K562 (cell line): ENCODE data around the gene GYPC. TPM values are rescaled to one million over a fixed set of nuclear protein-coding genes. Genes with fewer than 3 reads are reported as not detected.
A peak's percentile ranks its signal among the peaks of the same experiment; 100 is the strongest.
"Not testable (repeated sequence)": the region's sequence is repeated elsewhere in the genome, so short reads cannot be mapped to it uniquely, and the experiment has no call there.

Experiments
- ATAC-seq: fragments of 200-7000 bp; cut with Tn5 transposase; 3 replicates; pipeline ENCODE4 v1.9.1; 2020; ENCODE audit warnings: moderate library complexity
- BruUV-seq: library from RNA; stranded (reverse); fragments of 400-500 nt; replicated peaks from 2 replicates; lab custom pipeline; 2021; lab: Mats Ljungman, UMichigan
- CTCF ChIA-PET: fragments of 300-600 bp; formaldehyde crosslinking; extraction: SDS; loops from one replicate; lab custom pipeline; 2021; ENCODE audit warnings: low intra/inter-chr PET ratio; lab: Yijun Ruan, JAX
- POLR2A ChIA-PET: fragments of 300-600, 350-650 bp; sonication (Branson Sonifier 250); formaldehyde crosslinking; extraction: SDS; loops from one replicate; lab custom pipeline; 2021; ENCODE audit warnings: antibody characterized with exemption, inconsistent platforms; lab: Yijun Ruan, JAX
- DNase-seq, 4 experiments: peaks; one replicate each; pipeline versions ENCODE4 v3.0.0 to v3.0.0-alpha.2; 2011 to 2018; ENCODE audit warnings: low spot score in 3 of 4, mixed read lengths in 3 of 4; ENCODE audit errors: extremely low read depth in 1 of 4
- FAIRE-seq: peaks from 2 replicates; lab custom pipeline; 2011; peaks lifted over from hg19 to GRCh38; lab: Jason Lieb, UNC
- H2AFZ ChIP-seq: 2 replicates; pipeline ENCODE4 v1.6.0; 2011; ENCODE audit warnings: low read depth, low read length, control low read depth, inconsistent platforms
- H3K27ac ChIP-seq: fragments of 200-600 bp; 3 replicates; pipeline ENCODE4 v1.8.0; 2011; ENCODE audit warnings: low read depth, mild to moderate bottlenecking, control low read depth, inconsistent platforms, low read length, moderate library complexity, mixed read lengths; ENCODE audit errors: extremely low read depth
- H3K27me3 ChIP-seq, 2 experiments: fragments of 300-600 bp in 1 of 2; 2 replicates in 1 of 2; 3 replicates in 1 of 2; pipeline versions ENCODE4 v1.6.0 to v1.8.0; 2011; ENCODE audit warnings: inconsistent platforms in 2 of 2, low read length in 2 of 2, mild to moderate bottlenecking in 1 of 2, mixed read lengths in 1 of 2, moderate library complexity in 1 of 2; ENCODE audit not compliant: control insufficient read depth in 2 of 2, insufficient read depth in 2 of 2
- H3K36me3 ChIP-seq: fragments of 300-600 bp; 3 replicates; pipeline ENCODE4 v1.8.0; 2011; ENCODE audit warnings: mild to moderate bottlenecking, low read length, inconsistent platforms; ENCODE audit not compliant: control insufficient read depth, insufficient read depth
- H3K4me1 ChIP-seq, 2 experiments: fragments of 200-600 bp in 1 of 2; replicated peaks in 1 of 2; 2 replicates in 1 of 2; 3 replicates in 1 of 2; pipeline versions ENCODE4 v1.5.1 to v1.8.0; 2011; ENCODE audit warnings: inconsistent platforms in 2 of 2, low read length in 2 of 2, mild to moderate bottlenecking in 1 of 2, mixed read lengths in 1 of 2, moderate library complexity in 1 of 2; ENCODE audit not compliant: control insufficient read depth in 2 of 2, insufficient read depth in 2 of 2
- H3K4me2 ChIP-seq: 2 replicates; pipeline ENCODE4 v1.6.1; 2011; ENCODE audit warnings: low read length, control low read depth, inconsistent platforms, mixed read lengths; ENCODE audit not compliant: insufficient read depth
- H3K4me3 ChIP-seq: fragments of 200-600 bp; sonication (generic), shearing (Covaris generic); 2 replicates; pipeline ENCODE4 v1.5.1; 2016; ENCODE audit warnings: control low read depth, inconsistent platforms
- H3K79me2 ChIP-seq: fragments of 200-600 bp; 3 replicates; pipeline ENCODE4 v1.8.0; 2011; ENCODE audit warnings: low read length, inconsistent platforms; ENCODE audit not compliant: control insufficient read depth, insufficient read depth
- H3K9ac ChIP-seq, 2 experiments: 2 replicates each; pipeline versions ENCODE4 v1.6.0 to v1.6.1; 2011; ENCODE audit warnings: low read depth in 2 of 2, low read length in 2 of 2, control low read depth in 1 of 2, inconsistent platforms in 1 of 2, mild to moderate bottlenecking in 1 of 2, mixed read lengths in 1 of 2; ENCODE audit not compliant: insufficient read depth in 1 of 2
- H3K9me1 ChIP-seq: one replicate; pipeline ENCODE4 v1.6.0; 2011; ENCODE audit warnings: inconsistent platforms, mild to moderate bottlenecking, low read length, moderate library complexity; ENCODE audit not compliant: control insufficient read depth, insufficient read depth
- H3K9me3 ChIP-seq: replicated peaks from 2 replicates; pipeline ENCODE4 v1.5.1; 2011; ENCODE audit warnings: low read depth, low read length, inconsistent platforms; ENCODE audit not compliant: control insufficient read depth, insufficient read depth
- H4K20me1 ChIP-seq: replicated peaks from 2 replicates; pipeline ENCODE4 v1.6.1; 2011; ENCODE audit warnings: low read length, inconsistent platforms, mixed read lengths; ENCODE audit not compliant: control insufficient read depth, insufficient read depth
- NFIC ChIP-seq: fragments of 450-650 bp; IDR thresholded peaks from 2 replicates; pipeline ENCODE4 v1.6.1; 2017; ENCODE audit warnings: mild to moderate bottlenecking, inconsistent platforms
- PKNOX1 ChIP-seq: fragments of 450-650 bp; IDR thresholded peaks from 2 replicates; pipeline ENCODE4 v1.6.1; 2016
- ZNF766 ChIP-seq: fragments of 200-800 bp; sonication (Bioruptor generic); conservative IDR thresholded peaks from 2 replicates; pipeline ENCODE4 v1.6.1; 2016; ENCODE audit warnings: missing genetic modification characterization, missing compliant biosample characterization
- WGBS: fragments of 100-300 bp; shearing (Covaris generic); methylation state at CpG from one replicate; pipeline ENCODE4 v1.1.6; 2016; ENCODE audit warnings: low coverage, mixed read lengths; ENCODE audit not compliant: insufficient coverage; ENCODE audit errors: missing lambda C conversion rate; 5-methylcytosine and 5-hydroxymethylcytosine counted together
- in situ Hi-C: fragments of 300-500 bp; cut with MboI; formaldehyde crosslinking; loops from 4 replicates; pipeline ENCODE4 v1.15.0; 2018; ENCODE audit warnings: inconsistent platforms, mixed read lengths
- intact Hi-C: fragments of 100-400 bp; cut with micrococcal nuclease; formaldehyde crosslinking; loops from 2 replicates; pipeline ENCODE4 v1.14.2; 2022
- polyA plus RNA-seq, 8 experiments: library from polyadenylated mRNA; depleted of rRNA in 4 of 8; stranded (reverse) in 5 of 8; unstranded in 3 of 8; fragments of >200 nt; fragmentation: Nextera tagmentation in 2 of 8; fragmentation: Illumina TruSeq in 1 of 8; extraction: Ambion mirVana in 2 of 8; extraction: Trizol in 1 of 8; gene quantifications; 2 replicates each; pipeline versions ENCODE4 v1.2.1 to v1.2.3, GENCODE V29; 2011 to 2014; ENCODE audit warnings: inconsistent platforms in 1 of 8, missing spikeins in 1 of 8
- total RNA-seq, 7 experiments: library from RNA; depleted of rRNA in 6 of 7; stranded (reverse); fragments of >200 nt in 6 of 7; fragmentation: Illumina TruSeq in 2 of 7; extraction: Trizol in 2 of 7; gene quantifications; 2 replicates each; pipeline versions ENCODE4 v1.2.1 to v1.2.3, GENCODE V29; 2011 to 2021; ENCODE audit warnings: low replicate concordance in 1 of 7

GYPC gene
- total and polyA plus RNA-seq, 9 of the 15 experiments (the other 6 are each of a cell fraction or from before 2014, with no cell fraction given): 50.6 to 282 (median 194) TPM

GRCh38 chr2:126692934-126693592 lies 37.1 kb downstream of the GYPC start:
- H2AFZ ChIP-seq, H3K9me1 ChIP-seq, H3K9ac ChIP-seq, H3K27me3 ChIP-seq, H4K20me1 ChIP-seq, DNase-seq, intact Hi-C loops, H3K79me2 ChIP-seq, H3K4me2 ChIP-seq, BruUV-seq, in situ Hi-C loops, H3K9me3 ChIP-seq: not testable (repeated sequence)
- peak; percentile 98 for TF ChIP-seq ZNF766 (CRISPR knock-in tag)
- TF ChIP-seq, all 486 proteins: peak for 1; not testable (repeated sequence) for 485
- FAIRE-seq: peak; percentile 51
- H3K4me1 ChIP-seq, H3K4me3 ChIP-seq, POLR2A ChIA-PET, CTCF ChIA-PET, ATAC-seq, H3K27ac ChIP-seq: not testable (repeated sequence)
- 74% methylated on average over 3 of the region's 3 CpGs for WGBS
- H3K36me3 ChIP-seq: peaks cover 84% of the 10 kb centered on the region

GRCh38 chr2:126696644-126697520 lies 40.9 kb downstream of the GYPC start:
- CTCF ChIA-PET: no interaction called here
- WGBS: 79% methylated on average over 15 of the region's 15 CpGs
- POLR2A ChIA-PET: interaction anchor here (3.8 kb wide), 1 partner anchor 10 kb away, joined by 14 read pairs; no protein-coding TSS in a partner anchor
- no TSS peak for BruUV-seq
- no peaks in the 10 kb centered on the region for H4K20me1 ChIP-seq
- no peak overlapping the region for H3K4me3 ChIP-seq
- H3K79me2 ChIP-seq: no peaks in the 10 kb centered on the region
- in situ Hi-C loops (no loop called here), intact Hi-C loops (no loop called here)
- peaks cover 56% of the 10 kb centered on the region for H3K36me3 ChIP-seq
- no peak overlapping the region for H2AFZ ChIP-seq
- FAIRE-seq: no peak
- DNase-seq: no peak
- H3K27ac ChIP-seq: no peak overlapping the region
- H3K4me1 ChIP-seq: peaks cover 0 to 3% of the 10 kb centered on the region in 2 experiments; a peak in 1 of 5 replicates
- ATAC-seq: no peak
- TF ChIP-seq NFIC (no peak), PKNOX1 (peak; percentile 69)
- H3K9ac ChIP-seq: no peak overlapping the region
- no peaks in the 10 kb centered on the region for H3K27me3 ChIP-seq
- H3K4me2 ChIP-seq: no peak overlapping the region
- no peaks in the 10 kb centered on the region for H3K9me1 ChIP-seq
- H3K9me3 ChIP-seq: 0 out of 2 replicates have a peak, but pooled peaks cover 1% of the 10 kb centered on the region
